ENCODE results near the gene PRKAR2A. TPM values are rescaled to one million over a fixed set of nuclear protein-coding genes. Genes with fewer than 3 reads are reported as not detected.
"Not testable (repeated sequence)": the region's sequence is repeated elsewhere in the genome, so short reads cannot be mapped to it uniquely, and the experiment has no call there.

PRKAR2A gene
- total RNA-seq, 2 experiments from 2014 or later = 47.4 to 48.3 TPM

DNA sequence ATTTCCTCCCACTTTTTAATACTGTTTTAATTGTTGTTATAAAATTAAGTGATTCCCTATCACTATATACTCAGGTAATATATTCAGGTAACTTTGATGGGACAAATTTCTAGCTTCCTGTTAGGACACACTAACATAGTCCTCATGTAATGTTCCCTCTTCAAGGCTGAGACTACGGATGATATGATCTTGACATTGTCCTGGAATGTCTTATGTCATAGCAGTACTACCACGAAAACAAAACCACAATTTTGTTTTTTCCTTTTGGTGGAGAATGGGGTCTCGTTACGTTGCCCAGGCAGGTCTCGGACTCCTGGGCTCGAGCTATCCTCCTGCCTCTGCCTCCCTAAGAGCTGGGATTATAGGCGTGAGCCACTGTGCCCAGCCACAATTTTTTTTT lies 103.9 kb downstream of the PRKAR2A start:
- no peaks in the 10 kb centered on the region for H3K9me3 Mint-ChIP-seq
- ATAC-seq (ENCODE audit: poor library complexity) = no peak
- H3K36me3 Mint-ChIP-seq (ENCODE audit: low read depth) = peaks cover 23% of the 10 kb centered on the region
- H3K9me3 ChIP-seq (ENCODE audit: control insufficient read depth in 1 of 2, insufficient read depth in 1 of 2, low read length in 2 of 2) = no peaks in the 10 kb centered on the region
- H3K4me1 Mint-ChIP-seq (ENCODE audit: low read depth) = no peaks in the 10 kb centered on the region
- H3K4me3 ChIP-seq (ENCODE audit: low read length) = no peak overlapping the region
- H3K27me3 Mint-ChIP-seq = no peaks in the 10 kb centered on the region
- intact Hi-C loops (cut with DNase I, micrococcal nuclease) = no loop called here
- H3K36me3 ChIP-seq (ENCODE audit: insufficient read depth, low read length) = peaks cover 16% of the 10 kb centered on the region
- TF ChIP-seq, protein P1, sequence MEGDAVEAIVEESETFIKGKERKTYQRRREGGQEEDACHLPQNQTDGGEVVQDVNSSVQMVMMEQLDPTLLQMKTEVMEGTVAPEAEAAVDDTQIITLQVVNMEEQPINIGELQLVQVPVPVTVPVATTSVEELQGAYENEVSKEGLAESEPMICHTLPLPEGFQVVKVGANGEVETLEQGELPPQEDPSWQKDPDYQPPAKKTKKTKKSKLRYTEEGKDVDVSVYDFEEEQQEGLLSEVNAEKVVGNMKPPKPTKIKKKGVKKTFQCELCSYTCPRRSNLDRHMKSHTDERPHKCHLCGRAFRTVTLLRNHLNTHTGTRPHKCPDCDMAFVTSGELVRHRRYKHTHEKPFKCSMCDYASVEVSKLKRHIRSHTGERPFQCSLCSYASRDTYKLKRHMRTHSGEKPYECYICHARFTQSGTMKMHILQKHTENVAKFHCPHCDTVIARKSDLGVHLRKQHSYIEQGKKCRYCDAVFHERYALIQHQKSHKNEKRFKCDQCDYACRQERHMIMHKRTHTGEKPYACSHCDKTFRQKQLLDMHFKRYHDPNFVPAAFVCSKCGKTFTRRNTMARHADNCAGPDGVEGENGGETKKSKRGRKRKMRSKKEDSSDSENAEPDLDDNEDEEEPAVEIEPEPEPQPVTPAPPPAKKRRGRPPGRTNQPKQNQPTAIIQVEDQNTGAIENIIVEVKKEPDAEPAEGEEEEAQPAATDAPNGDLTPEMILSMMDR (IDR thresholded peaks at IDR 0.05) = no peak
- POLR2A ChIA-PET = no interaction called here
- DNase-seq = no peak
- H3K27ac Mint-ChIP-seq = no peak overlapping the region
- CTCF ChIA-PET = no interaction called here
- no peak overlapping the region for H3K27ac ChIP-seq (ENCODE audit: low read depth in 1 of 2, low read length in 2 of 2)
- no peaks in the 10 kb centered on the region for H3K27me3 ChIP-seq (ENCODE audit: control insufficient read depth in 1 of 2, insufficient read depth in 2 of 2, low read length in 2 of 2)
- no peak overlapping the region for H3K4me3 Mint-ChIP-seq
- H3K4me1 ChIP-seq (ENCODE audit: insufficient read depth, low read length) = peaks cover 6% of the 10 kb centered on the region

DNA sequence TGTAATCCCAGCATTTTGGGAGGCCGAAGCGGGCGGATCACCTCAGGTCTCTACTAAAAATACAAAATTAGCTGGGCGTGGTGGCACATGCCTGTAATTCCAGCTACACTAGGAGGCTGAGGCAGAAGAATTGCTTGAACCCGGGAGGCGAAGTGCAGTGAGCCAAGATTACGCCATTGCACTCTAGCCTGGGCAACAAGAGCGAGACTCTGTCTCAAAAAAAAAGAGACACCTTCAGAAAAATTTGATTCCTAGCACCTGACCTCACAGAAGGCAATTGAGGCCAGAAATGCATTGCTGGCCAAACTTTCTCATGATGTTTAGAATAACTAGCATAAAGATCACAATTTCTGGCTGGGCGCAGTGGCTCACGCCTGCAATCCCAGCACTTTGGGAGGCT lies 106.4 kb downstream of the PRKAR2A start:
- H3K27ac Mint-ChIP-seq; H3K36me3 ChIP-seq (ENCODE audit: insufficient read depth, low read length); H3K4me1 ChIP-seq (ENCODE audit: insufficient read depth, low read length); H3K9me3 ChIP-seq (ENCODE audit: control insufficient read depth in 1 of 2, insufficient read depth in 1 of 2, low read length in 2 of 2); H3K27me3 Mint-ChIP-seq; DNase-seq; ATAC-seq (ENCODE audit: poor library complexity); H3K27me3 ChIP-seq (ENCODE audit: control insufficient read depth in 1 of 2, insufficient read depth in 2 of 2, low read length in 2 of 2); H3K4me3 ChIP-seq (ENCODE audit: low read length); H3K4me3 Mint-ChIP-seq; H3K4me1 Mint-ChIP-seq (ENCODE audit: low read depth); CTCF ChIA-PET; H3K27ac ChIP-seq (ENCODE audit: low read depth in 1 of 2, low read length in 2 of 2); H3K9me3 Mint-ChIP-seq; intact Hi-C loops (cut with DNase I, micrococcal nuclease); H3K36me3 Mint-ChIP-seq (ENCODE audit: low read depth): not testable (repeated sequence)
- POLR2A ChIA-PET = interaction anchor here (0.7 kb wide), 1 partner anchor 599 kb away, joined by 4 read pairs; no protein-coding TSS in a partner anchor

DNA sequence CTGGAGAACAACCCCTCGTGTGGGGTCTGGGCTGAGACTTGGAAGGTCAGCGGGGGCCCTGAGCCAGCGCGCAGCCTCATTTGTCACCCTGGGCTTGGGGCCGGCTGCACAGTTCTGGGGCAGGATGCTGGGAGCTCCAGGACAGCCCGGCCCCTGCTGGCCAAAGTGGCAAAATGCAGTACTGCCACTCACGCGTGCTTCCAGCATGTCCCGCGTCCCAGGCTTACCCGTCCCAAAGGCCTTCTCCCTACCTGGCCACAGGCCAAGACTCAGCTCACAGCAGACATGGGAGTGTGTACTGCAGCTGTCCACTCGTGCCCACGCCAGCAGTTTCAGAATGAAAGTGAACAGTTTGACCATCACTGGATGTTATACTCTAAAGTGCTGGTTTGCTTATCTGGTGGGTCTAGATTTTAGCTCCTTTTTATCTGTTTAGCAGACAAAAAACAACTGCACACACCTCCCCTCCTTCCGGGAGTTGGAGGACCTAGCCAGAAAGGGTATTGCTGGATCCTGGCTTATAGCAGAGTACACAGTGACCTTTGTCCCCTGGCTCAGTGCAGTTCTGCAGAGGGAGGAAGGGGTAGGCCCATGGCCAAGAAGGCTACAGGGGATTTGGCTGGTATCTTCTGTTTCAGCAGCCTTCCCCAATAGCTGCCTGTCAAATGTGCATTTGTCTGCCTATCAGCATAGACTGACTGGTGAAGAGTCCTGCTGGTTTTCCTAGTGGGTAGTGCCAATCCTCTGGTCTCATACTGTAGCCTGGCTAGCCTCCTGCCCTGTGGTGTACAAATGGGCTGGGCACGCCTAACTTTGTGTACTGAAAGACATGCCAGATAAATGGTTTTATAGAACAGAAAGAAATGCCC lies 107.5 kb downstream of the PRKAR2A start:
- DNase-seq = peak; percentile 10 to 70 (median 42)
- Histone ChIP-seq H3K9me3 (ENCODE audit: control insufficient read depth in 1 of 2, insufficient read depth in 1 of 2, low read length in 2 of 2) (no peaks in the 10 kb centered on the region), H3K4me1 (ENCODE audit: insufficient read depth, low read length) (peaks cover 6% of the 10 kb centered on the region), H3K27ac (ENCODE audit: low read depth in 1 of 2, low read length in 2 of 2) (no peak overlapping the region), H3K4me3 (ENCODE audit: low read length) (no peak overlapping the region), H3K36me3 (ENCODE audit: insufficient read depth, low read length) (no peaks in the 10 kb centered on the region), H3K27me3 (ENCODE audit: control insufficient read depth in 1 of 2, insufficient read depth in 2 of 2, low read length in 2 of 2) (no peaks in the 10 kb centered on the region)
- TF ChIP-seq, protein P1 (IDR thresholded peaks at IDR 0.05) = peak; percentile 57
- POLR2A ChIA-PET = interaction anchor here (0.6 to 0.9 kb wide), 3 partner anchors 23 to 179 kb away, joined by 3 to 4 read pairs (median 3); partner anchors contain the start of gene IP6K2
- Mint-ChIP-seq H3K4me3 (no peak overlapping the region), H3K27ac (no peak overlapping the region), H3K4me1 (ENCODE audit: low read depth) (no peaks in the 10 kb centered on the region), H3K36me3 (ENCODE audit: low read depth) (no peaks in the 10 kb centered on the region), H3K27me3 (no peaks in the 10 kb centered on the region), H3K9me3 (no peaks in the 10 kb centered on the region)
- ATAC-seq (ENCODE audit: poor library complexity) = peak; percentile 91
- intact Hi-C loops (cut with DNase I, micrococcal nuclease) = no loop called here
- CTCF ChIA-PET = interaction anchor here (0.6 to 1.5 kb wide), 9 partner anchors 9 to 527 kb away, joined by 3 to 6 read pairs (median 4); partner anchors contain the start of genes IP6K2 and NCKIPSD
